NCI-H510A treated with DMSO at 0.1 percent for 48 hours (cell line): ENCODE measurements around the gene ADPGK.

Experiments
- DNase-seq: peaks from one replicate; lab custom pipeline; 2025; lab: John Stamatoyannopoulos, UW

ADPGK gene

GRCh38 chr15:72790302-72790910 lies 6.8 kb upstream of the ADPGK start:
- DNase-seq: no peak

- no peak for DNase-seq
These were observed 4.0 kb upstream of the ADPGK start for GRCh38 chr15:72787526-72787925.

GRCh38 chr15:72786676-72787345 lies 3.3 kb upstream of the ADPGK start:
- DNase-seq: no peak

- no peak for DNase-seq
These were observed 2.7 kb upstream of the ADPGK start for GRCh38 chr15:72786242-72786641.

GRCh38 chr15:72785841-72786240 lies 2.3 kb upstream of the ADPGK start:
- no peak for DNase-seq

- no peak for DNase-seq
These were observed 1.9 kb upstream of the ADPGK start for GRCh38 chr15:72785432-72785831.

GRCh38 chr15:72784456-72784876 lies 908 bp upstream of the ADPGK start:
- no peak for DNase-seq

- no peak for DNase-seq
These were observed 436 bp downstream of the ADPGK start for GRCh38 chr15:72783004-72783639.

GRCh38 chr15:72782274-72783003 lies 1.1 kb downstream of the ADPGK start:
- DNase-seq: no peak

GRCh38 chr15:72781631-72782030 lies 1.9 kb downstream of the ADPGK start:
- DNase-seq: no peak

GRCh38 chr15:72778796-72779195 lies 4.8 kb downstream of the ADPGK start:
- no peak for DNase-seq

GRCh38 chr15:72774696-72775383 lies 8.7 kb downstream of the ADPGK start:
- no peak for DNase-seq

GRCh38 chr15:72771329-72771725 lies 12.2 kb downstream of the ADPGK start:
- DNase-seq: no peak

- DNase-seq: no peak
These were observed 12.8 kb downstream of the ADPGK start for GRCh38 chr15:72770673-72771328.

GRCh38 chr15:72766780-72767179 lies 16.8 kb downstream of the ADPGK start:
- no peak for DNase-seq

GRCh38 chr15:72766025-72766424 lies 17.5 kb downstream of the ADPGK start:
- no peak for DNase-seq

GRCh38 chr15:72764656-72765055 lies 18.9 kb downstream of the ADPGK start:
- no peak for DNase-seq

GRCh38 chr15:72760590-72761260 lies 22.8 kb downstream of the ADPGK start:
- DNase-seq: no peak

GRCh38 chr15:72758182-72758581 lies 25.4 kb downstream of the ADPGK start:
- no peak for DNase-seq

- no peak for DNase-seq
These were observed 29.5 kb downstream of the ADPGK start for GRCh38 chr15:72754096-72754495.
